NK-92 treated with Interleukin-12 subunit alpha and Interleukin-12 subunit beta, amount 100 ng/mL, for 24 hours (cell line): ENCODE measurements around the gene SLC35D2.
"Not testable (repeated sequence)": the region's sequence is repeated elsewhere in the genome, so short reads cannot be mapped to it uniquely, and the experiment has no call there.

Experiments used
- DNase-seq: peaks from one replicate; lab custom pipeline; 2025; lab: John Stamatoyannopoulos, UW

The SLC35D2 gene

DNA sequence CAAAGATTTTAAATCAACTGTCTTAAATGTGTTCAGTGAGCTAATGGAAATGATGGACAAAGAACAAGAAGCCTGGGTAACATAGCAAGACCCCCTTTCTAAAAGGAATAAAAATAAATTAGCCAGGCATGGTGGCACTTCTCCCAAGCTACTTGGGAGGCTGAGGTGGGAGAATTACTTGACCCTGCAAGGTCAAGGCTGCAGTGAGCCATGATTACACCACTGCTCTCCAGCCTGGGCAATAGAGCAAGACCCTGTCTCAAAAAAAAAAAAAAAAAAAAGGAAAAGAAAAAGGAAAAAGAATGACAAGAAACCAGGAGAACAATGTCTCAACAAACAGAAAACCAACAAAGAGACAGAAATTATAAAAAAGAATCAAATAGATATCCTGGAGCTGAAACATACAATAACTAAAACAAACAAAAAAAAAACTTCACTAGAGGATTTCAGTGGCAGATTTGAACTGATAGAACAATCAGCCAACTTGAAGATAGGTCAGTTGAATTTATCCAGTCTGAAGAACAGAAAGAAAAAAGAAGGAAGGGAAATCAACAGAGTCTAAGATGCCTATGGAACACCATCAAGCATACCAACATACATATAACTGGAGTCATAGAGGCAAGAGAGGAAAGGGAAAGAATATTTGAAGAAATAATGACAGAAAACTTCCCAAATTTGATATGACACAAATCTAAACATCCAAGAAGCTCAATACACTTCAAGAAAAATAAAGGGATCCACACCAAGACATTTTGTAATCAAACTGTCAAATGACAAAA, 16.8 kb upstream of the SLC35D2 start:
- no peak for DNase-seq

DNA sequence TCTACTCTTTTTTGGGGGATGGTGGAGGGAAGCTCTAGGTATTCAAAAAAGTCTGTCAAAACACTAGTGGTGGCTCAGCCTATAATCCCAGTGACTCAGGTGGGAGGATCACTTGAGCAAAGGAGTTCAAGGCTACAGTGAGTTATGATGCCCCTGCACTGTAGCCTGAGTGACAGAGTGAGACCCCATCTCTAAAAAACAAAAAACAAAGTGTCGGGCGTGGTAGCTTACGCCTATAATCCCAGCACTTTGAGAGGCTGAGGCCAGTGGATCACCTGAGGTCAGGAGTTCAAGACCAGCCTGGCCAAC, 15.8 kb upstream of the SLC35D2 start:
- no peak for DNase-seq

DNA sequence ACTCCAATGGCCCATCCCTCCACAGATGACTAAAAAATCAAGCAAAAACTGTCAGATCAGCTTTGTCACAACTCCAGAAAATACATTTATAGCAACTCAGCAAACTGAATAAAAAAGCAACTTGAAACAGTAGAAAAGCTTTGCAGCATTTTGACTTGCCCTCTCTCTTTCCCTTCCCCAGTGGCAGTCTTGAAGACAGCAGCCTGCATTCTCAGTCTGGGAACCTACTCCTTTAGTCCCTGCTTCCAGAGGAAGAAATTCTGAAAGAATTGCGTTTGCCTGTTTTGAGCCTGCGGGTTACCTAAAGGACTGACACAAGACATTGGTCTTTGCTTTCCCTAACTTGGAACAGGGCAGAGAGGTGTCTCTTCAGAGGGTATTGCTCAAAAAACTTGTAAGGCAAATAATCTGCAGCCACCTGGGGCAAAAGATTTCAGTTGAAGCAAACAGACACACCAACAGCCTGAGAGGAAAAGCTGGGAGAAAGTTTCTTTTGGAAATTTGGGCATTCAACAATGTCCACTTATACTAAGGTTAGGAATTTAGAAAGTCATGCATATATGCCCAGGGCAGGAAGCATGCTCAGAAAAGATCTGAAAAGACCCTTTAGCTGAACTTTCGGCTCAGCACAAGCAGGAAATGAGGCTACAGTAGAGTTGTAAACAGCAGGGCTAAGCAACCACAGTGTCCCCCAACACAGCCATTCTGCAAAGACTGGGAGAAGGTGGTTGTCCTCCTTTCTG, 15.2 kb upstream of the SLC35D2 start:
- no peak for DNase-seq

DNA sequence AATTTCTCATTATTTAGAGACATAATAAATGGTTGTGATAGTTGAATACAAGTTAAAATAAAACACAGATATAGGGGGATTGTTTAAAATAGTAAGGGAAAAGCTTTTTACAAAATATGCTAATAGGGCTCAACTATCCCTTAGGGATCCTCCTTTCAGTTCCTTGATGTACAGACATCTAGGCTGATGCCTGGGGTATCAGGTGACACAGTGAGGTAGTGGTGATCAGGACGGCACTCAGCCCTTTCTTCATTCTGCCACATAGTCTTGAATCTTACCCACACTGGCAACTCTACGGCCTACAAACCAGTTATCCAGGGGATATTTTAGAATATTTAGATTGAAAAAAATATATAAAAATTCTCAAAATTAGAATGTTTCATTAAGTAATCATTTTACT, 12.5 kb upstream of the SLC35D2 start:
- no peak for DNase-seq

DNA sequence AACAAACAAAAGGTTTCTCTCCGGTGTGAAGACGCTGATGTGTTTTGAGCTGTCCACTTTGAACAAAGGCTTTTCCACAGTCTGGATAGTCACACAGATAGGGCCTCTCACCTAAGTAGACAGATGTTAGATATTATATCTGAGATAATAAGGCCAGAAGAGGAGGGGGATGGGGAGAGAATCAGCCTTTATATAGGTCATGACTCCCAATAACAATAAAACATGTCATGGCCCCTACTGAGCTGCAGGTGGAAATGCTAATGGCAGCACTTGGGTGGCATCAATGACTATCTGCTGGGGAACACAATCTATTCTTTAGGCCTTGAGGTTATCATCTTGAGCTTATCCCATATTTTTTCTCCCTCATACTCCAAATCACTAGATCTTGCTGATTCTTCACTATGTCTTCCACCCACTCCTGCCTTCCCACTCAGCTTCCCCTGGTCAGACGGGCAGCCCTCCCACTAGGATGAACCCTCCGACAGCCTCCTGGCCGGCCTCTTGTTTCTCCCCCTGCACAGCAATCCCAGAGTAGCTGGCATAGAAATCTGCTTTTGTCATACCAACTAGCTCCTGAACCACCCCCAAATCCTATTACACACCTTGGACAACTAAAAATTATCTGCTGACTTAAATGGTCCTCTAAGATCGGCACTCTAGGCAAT, 11.5 kb upstream of the SLC35D2 start:
- DNase-seq = no peak

DNA sequence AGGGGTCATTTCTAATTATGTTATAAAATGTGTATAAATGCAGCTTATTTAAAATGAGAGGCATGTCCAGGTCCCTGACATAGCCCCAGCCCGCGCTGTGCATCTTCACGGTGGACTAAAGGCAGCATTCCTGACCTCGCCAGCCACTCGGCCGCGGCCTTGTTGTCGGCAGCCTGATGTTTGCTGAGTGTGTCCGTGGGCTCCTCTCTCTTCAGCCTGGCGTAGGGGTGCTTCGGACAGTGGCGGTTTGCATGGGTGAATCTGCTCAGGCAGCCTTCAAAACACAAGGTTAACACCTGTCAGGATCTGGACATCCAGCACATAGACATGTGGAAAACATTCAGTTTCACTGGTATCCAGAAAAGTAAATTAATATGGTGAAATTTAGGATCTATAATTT, 8.8 kb upstream of the SLC35D2 start:
- DNase-seq = no peak

DNA sequence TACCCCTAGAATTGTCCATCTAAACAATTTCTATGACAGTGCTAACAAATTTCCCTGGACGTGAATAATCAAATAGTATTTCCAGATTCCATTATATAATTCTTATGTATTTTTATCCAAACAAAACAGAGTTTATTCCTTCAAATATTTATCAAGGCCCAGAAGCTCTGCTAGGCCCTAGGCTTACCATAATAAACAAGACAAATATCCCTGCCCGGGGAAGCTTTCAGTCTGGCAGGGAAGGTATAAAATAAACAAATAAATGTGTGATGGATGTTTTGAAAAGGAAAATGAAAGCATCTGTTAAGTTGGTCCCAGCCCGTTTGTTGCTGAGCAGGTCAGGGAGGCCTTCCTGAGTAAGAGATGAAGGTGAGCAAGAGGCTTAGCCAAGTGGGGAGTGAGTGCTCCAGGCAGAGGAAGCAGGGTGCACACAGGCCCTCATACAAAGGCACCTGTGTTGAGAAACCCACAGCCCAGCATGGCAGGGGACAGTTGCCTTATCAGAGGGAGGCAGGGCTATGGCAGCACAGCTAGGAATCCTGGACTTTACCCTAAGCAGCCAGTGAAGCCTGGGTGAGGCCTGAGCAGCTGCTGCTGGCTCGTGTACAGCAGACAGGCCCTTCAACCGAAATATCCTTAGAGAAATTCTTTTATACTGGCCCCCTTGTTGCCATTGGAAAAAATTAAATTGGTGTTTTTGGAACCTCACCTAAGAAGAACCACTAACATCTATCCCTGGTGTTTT, 7.7 kb upstream of the SLC35D2 start:
- no peak for DNase-seq

DNA sequence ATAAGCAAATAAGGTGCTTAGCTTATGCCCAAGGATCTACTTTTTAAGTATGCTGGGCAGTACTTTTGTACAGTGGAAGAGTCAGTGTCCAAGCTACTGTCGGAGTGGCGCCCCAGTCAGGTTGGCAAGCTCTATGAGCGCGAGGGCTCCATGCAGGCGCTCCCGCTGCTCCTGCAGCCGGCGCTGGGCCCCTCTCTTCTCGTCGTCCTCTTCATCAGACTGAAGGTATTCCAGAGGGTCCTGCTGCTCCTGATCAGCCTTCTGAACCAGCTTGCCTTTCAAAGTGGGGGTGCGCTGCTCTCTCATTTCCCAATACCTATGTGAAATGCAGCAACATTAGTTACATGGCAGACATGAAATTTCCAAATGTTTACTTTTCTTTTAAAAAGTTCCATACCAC, 4.6 kb upstream of the SLC35D2 start:
- DNase-seq = no peak

DNA sequence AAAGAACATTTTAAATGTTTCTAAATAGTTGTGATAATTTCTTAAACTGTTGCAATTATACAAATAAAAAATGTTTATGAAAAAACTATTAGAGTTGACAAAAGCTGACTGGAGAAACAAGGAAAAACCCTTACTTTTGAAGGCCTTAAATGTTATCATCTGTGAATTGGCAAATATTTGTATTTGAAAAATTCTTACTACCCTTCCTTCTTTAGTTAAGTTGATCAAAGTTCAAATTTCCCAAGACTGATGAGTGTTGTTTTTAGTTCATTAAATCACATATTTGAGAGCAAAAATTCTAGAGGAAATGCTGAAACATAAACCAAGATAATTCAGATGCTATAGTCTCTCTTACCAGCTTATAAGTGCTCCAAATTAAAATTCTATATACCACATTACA, 2.6 kb upstream of the SLC35D2 start:
- no peak for DNase-seq

DNA sequence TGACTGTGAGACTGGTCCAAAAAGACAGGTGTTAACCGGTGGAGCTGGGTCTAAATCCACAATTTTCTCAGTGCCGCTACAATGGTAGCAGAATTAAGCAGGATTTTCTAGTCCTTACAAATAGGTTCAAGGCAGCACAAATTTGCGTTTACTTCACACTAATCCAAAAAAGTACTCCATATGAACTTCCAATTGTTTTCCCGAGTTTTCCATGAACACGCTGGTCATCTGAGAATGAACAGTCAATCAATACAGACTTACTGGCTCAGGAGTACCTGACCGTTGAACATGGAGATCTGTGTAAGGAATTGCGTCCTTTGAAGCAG, 709 bp downstream of the SLC35D2 start:
- no peak for DNase-seq

DNA sequence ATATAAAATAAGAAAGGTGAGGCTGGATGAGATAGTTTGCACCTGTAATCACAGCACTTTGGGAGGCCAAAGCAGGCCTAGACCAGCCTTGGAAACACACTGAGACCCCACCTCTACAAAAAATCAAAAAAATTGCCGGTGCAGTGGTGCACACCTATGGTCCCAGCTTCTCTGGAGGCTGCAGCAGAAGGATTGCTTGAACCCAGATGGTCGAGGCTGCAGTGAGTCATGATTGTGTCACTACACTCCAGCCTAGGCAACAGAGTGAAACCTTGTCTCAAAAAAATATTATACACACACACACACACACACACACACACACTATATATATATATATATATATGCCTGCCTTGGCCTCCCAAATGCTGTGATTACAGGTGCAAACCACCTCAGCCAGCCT, 1.3 kb downstream of the SLC35D2 start:
- no peak for DNase-seq

DNA sequence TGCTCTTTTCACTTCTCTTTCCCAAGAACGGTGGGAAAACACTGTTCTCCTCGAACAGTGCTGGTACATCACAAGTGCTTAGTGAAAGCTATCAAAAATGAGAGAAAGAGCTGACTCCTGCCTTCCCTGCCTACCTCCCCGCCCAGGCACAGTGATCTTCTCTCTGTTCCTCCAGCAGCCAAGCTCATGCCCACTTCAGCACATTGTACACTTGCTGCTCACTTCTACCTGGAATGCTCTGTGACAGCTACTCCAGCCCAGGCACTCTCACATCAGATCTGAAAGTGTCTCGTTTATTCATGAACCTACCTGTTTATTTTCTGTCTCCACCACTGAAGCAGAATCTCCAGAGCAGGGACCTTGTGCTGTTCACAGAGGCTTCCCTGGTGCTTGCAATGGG, 1.8 kb downstream of the SLC35D2 start:
- no peak for DNase-seq

DNA sequence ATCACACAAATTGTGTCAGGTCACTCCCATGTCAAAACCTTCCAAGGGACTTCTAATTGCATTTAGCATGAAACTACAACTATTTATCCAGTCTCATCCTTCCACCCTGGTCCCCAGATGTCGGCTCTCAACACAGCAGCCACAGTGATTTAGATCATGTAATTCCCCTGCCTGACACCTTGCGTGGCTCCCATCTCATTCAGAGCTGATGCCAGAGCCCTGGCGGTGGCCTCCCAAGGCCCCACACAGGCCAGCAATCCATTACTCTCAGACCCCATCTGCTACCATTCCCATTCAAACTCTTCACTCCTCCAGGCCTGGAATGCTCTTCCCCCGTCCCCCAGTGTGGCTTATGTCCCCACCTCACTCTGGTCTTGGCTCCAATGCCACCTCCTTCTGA, 2.4 kb downstream of the SLC35D2 start:
- no peak for DNase-seq

DNA sequence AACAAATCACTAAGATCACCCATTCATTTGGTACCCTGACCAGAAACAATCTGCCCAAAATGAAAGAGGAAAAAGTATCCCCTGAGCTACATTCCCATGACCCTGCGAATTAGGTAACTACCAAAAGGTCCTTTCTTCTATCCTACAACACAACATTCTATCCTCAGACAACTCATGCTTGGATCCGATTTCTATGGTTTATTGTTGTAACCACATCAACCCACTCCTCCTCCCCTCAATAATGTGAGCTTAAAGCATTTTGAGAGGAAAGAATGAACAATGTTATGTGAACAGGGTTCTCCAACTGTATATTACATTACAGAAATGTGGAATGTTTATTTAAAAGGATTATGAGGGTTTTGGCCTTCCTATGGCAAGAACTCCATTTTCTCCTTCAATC, 4.0 kb downstream of the SLC35D2 start:
- DNase-seq = no peak

DNA sequence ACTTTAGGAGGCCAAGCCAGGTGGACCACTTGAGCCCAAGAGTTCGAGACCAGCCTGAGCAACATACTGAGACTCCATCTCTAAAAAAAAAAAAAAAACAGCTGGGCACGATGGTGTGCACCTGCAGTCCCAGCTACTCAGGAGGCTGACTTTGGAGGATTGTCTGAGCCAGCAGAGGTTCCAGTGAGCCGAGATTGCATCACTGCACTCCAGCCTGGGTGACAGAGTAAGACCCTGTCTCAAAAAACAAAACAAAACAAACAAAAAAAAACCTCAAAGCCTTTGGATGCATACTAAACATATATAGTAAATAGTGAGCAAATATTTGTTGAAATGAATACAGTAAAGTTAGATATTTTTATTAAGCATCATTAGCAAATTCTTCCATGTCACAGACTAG, 5.3 kb downstream of the SLC35D2 start:
- no peak for DNase-seq

DNA sequence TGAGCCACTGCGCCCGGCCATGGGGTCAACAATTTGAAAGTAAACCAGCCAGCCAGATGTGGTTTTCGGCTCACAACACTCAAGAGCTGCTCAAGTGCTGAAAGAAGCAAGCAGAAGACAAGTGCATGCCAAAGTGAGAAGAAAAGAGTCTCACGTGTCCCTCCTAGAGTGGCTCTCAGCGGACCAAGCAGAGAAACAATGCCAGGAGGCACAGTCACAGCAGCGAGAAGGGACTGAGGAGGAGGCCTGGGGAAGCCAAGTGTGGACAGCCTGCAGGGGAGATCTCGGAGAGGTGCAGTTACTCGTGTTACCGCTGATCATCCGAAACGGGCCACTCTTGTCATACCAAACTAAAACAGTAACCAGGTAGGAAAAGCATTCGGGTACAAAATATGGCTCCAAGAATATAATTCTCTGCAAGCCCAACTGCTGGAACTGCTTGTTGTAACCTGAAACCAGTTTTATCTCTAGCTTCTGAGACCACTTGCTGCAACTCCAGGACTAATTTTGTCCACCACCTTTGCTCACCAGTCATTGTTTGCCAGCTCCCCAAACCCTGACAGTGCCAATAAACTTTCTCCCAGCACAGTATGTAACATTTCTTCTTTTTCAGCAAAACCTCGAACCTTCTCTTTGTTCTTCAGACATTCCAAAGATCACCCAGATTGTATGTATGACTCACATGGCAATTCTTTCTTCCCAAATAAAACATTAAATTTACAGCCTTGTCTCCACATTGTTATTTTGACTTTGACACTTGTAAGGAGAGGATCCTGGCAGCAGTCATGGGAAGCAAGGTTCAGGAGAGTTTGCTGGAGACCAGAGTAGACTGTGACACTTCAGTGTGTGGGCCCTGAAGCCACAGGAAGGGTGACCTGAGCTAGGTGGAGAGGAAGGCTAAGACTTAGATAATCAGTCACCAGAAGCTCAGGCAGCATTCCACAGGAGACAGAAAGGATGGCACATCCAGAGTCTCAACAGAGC, 6.3 kb downstream of the SLC35D2 start:
- no peak for DNase-seq

DNA sequence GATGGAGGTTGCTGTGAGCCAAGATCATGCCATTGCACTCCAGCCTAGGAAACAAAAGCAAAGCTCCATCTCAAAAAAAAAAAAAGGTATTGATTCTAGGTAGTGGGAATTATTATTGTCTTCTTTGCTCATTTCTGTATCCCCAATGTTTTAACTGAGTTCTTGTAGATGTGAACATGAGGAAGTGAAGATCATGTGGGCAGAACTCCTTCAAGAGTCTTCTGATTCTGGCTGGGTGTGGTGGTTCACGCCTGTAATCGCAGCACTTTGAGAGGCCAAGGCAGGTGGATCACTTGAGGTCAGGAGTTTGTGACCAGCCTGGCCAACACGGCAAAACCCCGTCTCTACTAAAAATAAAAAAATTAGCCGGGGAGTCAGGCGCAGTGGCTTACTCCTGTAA, 8.0 kb downstream of the SLC35D2 start:
- not testable (repeated sequence) for DNase-seq

DNA sequence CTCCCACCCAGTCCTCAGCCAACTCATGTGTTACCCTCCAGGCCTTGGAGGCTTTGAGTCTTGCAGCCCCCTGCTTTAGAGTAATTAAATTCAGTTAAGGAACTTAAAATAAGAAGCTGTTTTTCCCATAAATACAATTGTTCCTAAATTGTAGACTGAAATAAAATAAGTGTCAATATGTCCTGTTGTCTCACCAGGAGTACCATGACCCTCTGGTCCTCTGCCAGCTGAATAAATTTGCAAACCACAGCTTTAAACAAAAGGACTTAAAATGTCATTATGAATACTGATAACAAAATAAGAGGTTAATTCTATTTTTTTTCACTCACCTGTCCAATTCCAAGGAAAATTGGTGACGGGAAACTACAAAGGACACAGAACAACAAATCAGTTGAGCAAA, 15.6 kb downstream of the SLC35D2 start:
- no peak for DNase-seq

DNA sequence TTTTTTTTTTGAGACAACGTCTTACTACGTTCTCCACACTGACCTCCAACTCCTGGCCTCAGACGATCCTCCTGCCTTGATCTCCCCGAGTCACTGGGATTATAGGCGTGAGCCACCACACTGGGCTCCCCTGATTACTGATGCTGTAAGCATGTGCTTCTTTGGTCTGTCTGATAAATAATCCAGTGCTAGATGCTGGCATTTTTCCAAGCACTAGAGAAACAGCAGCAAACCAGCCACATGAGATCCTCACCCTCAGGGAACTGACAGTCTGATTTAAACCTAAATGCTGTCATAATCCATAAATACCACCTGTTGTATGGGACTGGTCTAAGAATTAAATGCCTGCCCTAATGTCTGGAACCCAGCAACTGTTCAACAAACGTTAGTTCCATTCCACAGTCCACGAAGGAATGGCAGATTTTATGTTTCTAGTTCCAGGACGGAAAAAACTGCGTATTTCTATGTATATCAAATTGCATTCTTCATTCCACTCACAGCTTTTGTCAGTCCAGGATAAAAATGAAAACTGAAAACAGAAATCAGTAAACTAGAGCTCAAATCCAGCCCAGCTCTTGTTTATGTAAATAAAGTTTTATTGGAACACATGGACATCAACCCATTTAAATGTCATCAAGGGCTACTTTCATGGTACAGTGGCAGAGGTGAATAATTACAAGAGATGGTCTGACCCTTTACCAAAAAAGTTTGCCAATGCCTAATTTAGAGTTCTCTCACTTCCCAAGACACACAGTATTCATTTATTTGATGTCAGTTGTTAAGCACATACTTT, 20.1 kb downstream of the SLC35D2 start:
- DNase-seq = no peak

DNA sequence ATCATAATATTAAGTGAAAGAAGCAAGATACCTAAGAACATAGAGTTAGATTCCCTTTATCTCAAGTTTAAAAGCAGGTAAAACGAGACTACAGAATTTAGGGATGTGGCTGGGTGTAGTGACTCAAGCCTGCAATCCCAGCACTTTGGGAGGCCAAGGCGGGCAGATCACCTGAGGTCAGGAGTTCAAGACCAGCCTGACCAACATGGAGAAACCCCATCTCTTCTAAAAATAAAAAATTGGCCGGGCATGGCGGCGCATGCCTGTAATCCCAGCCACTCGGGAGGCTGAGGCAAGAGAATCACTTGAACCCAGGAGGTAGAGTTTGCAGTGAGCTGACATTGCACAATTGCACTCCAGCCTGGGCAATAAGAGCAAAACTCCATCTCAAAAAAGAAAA, 21.4 kb downstream of the SLC35D2 start:
- not testable (repeated sequence) for DNase-seq

DNA sequence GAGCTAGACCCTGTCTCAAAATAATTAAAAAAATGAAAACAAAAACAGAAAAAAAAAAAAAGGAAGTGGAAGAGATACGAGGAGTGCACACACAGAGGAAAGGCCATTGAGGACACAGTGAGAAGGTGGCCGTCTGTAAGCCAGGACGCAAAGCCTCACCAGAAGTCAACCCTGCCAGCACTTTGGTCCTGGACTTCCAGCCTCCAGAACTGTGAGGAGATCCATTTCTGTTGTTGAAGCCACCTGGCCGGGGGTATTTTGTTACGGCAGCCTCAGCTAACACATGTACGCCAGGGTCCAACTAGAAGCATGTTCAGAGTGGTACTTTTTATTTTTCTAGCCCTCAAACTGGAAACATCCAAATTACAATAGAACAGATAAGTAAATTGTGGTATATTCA, 21.8 kb downstream of the SLC35D2 start:
- DNase-seq = no peak
